Ovary (tissue), 3 donors: ENCODE results near the gene ADAM10.

ENCODE experiments used
- POLR2A ChIP-seq: fragments of 450-650 bp; IDR thresholded peaks from one replicate; pipeline ENCODE4 v1.6.1; 2017; ENCODE audit warnings: antibody characterized with exemption, mild to moderate bottlenecking, moderate library complexity
- TF ChIP-seq, protein P1 (sequence below), 3 donors: fragments of 450-650 bp in 2 of 3; fragments of 200-600 bp in 1 of 3; IDR thresholded peaks; one replicate each; pipeline versions ENCODE4 v1.5.1 to v1.8.0; 2016 to 2022; ENCODE audit warnings: antibody characterized with exemption in 3 of 3, mild to moderate bottlenecking in 1 of 3
- donor health status: DM: no; HTN: no; CAD: no.

DNA sequence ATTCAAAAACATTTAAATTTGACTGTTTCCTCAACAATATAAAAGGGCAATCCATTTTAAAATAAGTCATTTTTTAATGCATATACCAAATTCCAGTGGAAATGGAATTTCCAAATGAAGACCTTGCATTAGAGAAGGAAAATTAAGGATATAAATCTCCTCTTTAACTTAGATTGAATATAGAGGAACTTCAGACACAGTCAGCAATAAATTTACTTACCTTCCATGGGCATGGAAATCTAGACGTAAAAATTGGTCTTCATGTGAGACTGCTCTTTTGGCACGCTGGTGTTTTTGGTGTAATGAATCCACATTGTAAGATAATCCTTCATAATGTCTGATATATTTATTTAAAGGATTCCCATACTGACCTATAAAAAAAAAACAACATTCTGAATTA lies 32.1 kb downstream of the ADAM10 start:
- TF ChIP-seq, protein P1, sequence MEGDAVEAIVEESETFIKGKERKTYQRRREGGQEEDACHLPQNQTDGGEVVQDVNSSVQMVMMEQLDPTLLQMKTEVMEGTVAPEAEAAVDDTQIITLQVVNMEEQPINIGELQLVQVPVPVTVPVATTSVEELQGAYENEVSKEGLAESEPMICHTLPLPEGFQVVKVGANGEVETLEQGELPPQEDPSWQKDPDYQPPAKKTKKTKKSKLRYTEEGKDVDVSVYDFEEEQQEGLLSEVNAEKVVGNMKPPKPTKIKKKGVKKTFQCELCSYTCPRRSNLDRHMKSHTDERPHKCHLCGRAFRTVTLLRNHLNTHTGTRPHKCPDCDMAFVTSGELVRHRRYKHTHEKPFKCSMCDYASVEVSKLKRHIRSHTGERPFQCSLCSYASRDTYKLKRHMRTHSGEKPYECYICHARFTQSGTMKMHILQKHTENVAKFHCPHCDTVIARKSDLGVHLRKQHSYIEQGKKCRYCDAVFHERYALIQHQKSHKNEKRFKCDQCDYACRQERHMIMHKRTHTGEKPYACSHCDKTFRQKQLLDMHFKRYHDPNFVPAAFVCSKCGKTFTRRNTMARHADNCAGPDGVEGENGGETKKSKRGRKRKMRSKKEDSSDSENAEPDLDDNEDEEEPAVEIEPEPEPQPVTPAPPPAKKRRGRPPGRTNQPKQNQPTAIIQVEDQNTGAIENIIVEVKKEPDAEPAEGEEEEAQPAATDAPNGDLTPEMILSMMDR (IDR thresholded peaks at IDR 0.05): no peak
- no peak for TF ChIP-seq POLR2A
